CD4-positive, alpha-beta T cell (primary cell): Measurements from ENCODE around the gene NUP210L. TPM values are rescaled to one million over a fixed set of nuclear protein-coding genes. Genes with fewer than 3 reads are reported as not detected.

Experiments
- ATAC-seq: fragments of 200-7000 bp; cut with Tn5 transposase; one replicate; pipeline ENCODE4 v1.10.0; 2022; ENCODE audit warnings: mild to moderate bottlenecking; ENCODE audit not compliant: poor library complexity
- CTCF ChIA-PET: fragments of 350-600 bp; sonication (Branson Sonifier 250); formaldehyde crosslinking; loops from one replicate; lab custom pipeline; 2021; ENCODE audit warnings: antibody characterized with exemption, inconsistent platforms; lab: Charles Lee
- POLR2A ChIA-PET: fragments of 350-600 bp; sonication (Branson Sonifier 250); formaldehyde crosslinking; loops from one replicate; lab custom pipeline; 2021; ENCODE audit warnings: antibody characterized with exemption, inconsistent platforms; lab: Charles Lee
- DNase-seq, 14 experiments: peaks; one replicate each; pipeline ENCODE4 v3.0.0-alpha.2; 2013 to 2020; ENCODE audit warnings: mixed read lengths in 2 of 14
- H3K27ac ChIP-seq, 2 donors: one replicate each; pipeline versions ENCODE4 v1.5.1 to v1.7.0; 2013; ENCODE audit warnings: low read length in 2 of 2, low read depth in 1 of 2, mild to moderate bottlenecking in 1 of 2
- H3K27me3 ChIP-seq, 2 experiments: 1 replicate in 1 of 2; 2 replicates in 1 of 2; pipeline versions ENCODE4 v1.6.1 to v1.7.0; 2013; ENCODE audit warnings: low read length in 2 of 2, control low read depth in 1 of 2, mild to moderate bottlenecking in 1 of 2, moderate library complexity in 1 of 2; ENCODE audit not compliant: insufficient read depth in 2 of 2, control insufficient read depth in 1 of 2
- H3K36me3 ChIP-seq: one replicate; pipeline ENCODE4 v1.6.1; 2013; ENCODE audit warnings: low read length, control low read depth; ENCODE audit not compliant: insufficient read depth
- H3K4me1 ChIP-seq: one replicate; pipeline ENCODE4 v1.6.1; 2013; ENCODE audit warnings: low read length, control low read depth; ENCODE audit not compliant: insufficient read depth
- H3K4me3 ChIP-seq: one replicate; pipeline ENCODE4 v1.5.1; 2013; ENCODE audit warnings: mild to moderate bottlenecking, low read length, moderate library complexity
- H3K9me3 ChIP-seq, 2 experiments: 1 replicate in 1 of 2; 2 replicates in 1 of 2; pipeline versions ENCODE4 v1.6.1 to v1.7.0; 2013; ENCODE audit warnings: low read length in 2 of 2, mild to moderate bottlenecking in 2 of 2, control low read depth in 1 of 2, moderate library complexity in 1 of 2; ENCODE audit not compliant: control insufficient read depth in 1 of 2, insufficient read depth in 1 of 2
- H3K27ac Mint-ChIP-seq: one replicate; pipeline ENCODE4 v1.8.0; 2020; ENCODE audit warnings: mixed read lengths
- H3K27me3 Mint-ChIP-seq: one replicate; pipeline ENCODE4 v1.8.0; 2021; ENCODE audit warnings: mixed read lengths
- H3K36me3 Mint-ChIP-seq: one replicate; pipeline ENCODE4 v1.8.0; 2021; ENCODE audit warnings: low read depth, mixed read lengths
- H3K4me1 Mint-ChIP-seq: one replicate; pipeline ENCODE4 v1.8.0; 2021; ENCODE audit warnings: low read depth, mixed read lengths
- H3K4me3 Mint-ChIP-seq: one replicate; pipeline ENCODE4 v1.8.0; 2020; ENCODE audit warnings: mild to moderate bottlenecking, mixed read lengths
- H3K9me3 Mint-ChIP-seq: one replicate; pipeline ENCODE4 v1.8.0; 2020; ENCODE audit warnings: mixed read lengths
- CTCF ChIP-seq: fragments of 200-600 bp; IDR thresholded peaks from one replicate; pipeline ENCODE4 v1.8.0; 2022; ENCODE audit warnings: antibody characterized with exemption, mild to moderate bottlenecking
- intact Hi-C, 2 experiments: fragments of 100-400 bp; cut with DNase I in 1 of 2; cut with micrococcal nuclease in 1 of 2; formaldehyde crosslinking; loops; one replicate each; pipeline versions ENCODE4 v1.15.1 to v1.9.0; 2023 to 2025; cut with DNase I, micrococcal nuclease
- total RNA-seq, 174 experiments: library from RNA in 2 of 174; stranded (reverse) in 2 of 174; gene quantifications; one replicate each; pipeline ENCODE4 v1.2.3 and lab custom pipeline; 2021 to 2026

NUP210L gene
- total RNA-seq, 2 experiments from 2014 or later, result 0.03 to 0.08 TPM

- peaks cover 68% of the 10 kb centered on the region for H3K4me1 Mint-ChIP-seq
- peaks cover 65% of the 10 kb centered on the region for H3K4me1 ChIP-seq
Measured at GRCh38 chr1:153958111-153958960, 196.5 kb downstream of the NUP210L start, which contains the start of gene CRTC2. TSS of gene CRTC2 (minus strand) at chr1:153958612. CDS start at chr1:153958497, 115 bp downstream.

GRCh38 chr1:153957744-153958110 lies 197.1 kb downstream of the NUP210L start:
- POLR2A ChIA-PET, result interaction anchor here (0.6 to 5.0 kb wide), 13 partner anchors 9 to 182 kb away, joined by 3 to 85 read pairs (median 4); partner anchors contain the start of genes CREB3L4, DENND4B, GATAD2B and JTB
- peaks cover 22% of the 10 kb centered on the region for H3K36me3 ChIP-seq
- peak in 9 of 14 experiments; percentile 23 to 80 (median 41) for DNase-seq
- peaks cover 60% of the 10 kb centered on the region for H3K4me1 ChIP-seq
- CTCF ChIA-PET, result interaction anchor here (0.6 to 3.9 kb wide), 5 partner anchors 9 to 148 kb away, joined by 3 to 31 read pairs (median 15); partner anchors contain the start of genes CREB3L4, DENND4B, JTB and RAB13
- Mint-ChIP-seq H3K4me3 (peak overlapping the region; percentile 94), H3K27ac (peak overlapping the region; percentile 89), H3K36me3 (peaks cover 45% of the 10 kb centered on the region), H3K4me1 (peaks cover 64% of the 10 kb centered on the region), H3K9me3 (no peaks in the 10 kb centered on the region), H3K27me3 (no peaks in the 10 kb centered on the region)
- intact Hi-C loops, result loop anchor here (1.0 to 5.0 kb wide), 8 partner anchors 10 to 35 kb away; partner anchors contain the start of genes JTB (in 2 of the 2), RPS27 (in 2 of the 2), CREB3L4 (in 1 of the 2) and DENND4B (in 1 of the 2)
- no peaks in the 10 kb centered on the region for H3K9me3 ChIP-seq
- peak overlapping the region; percentile 89 to 91 for H3K27ac ChIP-seq
- peak; percentile 6 for ATAC-seq
- no peaks in the 10 kb centered on the region for H3K27me3 ChIP-seq
- peak overlapping the region; percentile 75 for H3K4me3 ChIP-seq
- TF ChIP-seq CTCF, result no peak

More at GRCh38 chr1:153958111-153958960, 196.5 kb downstream of the NUP210L start, which contains the start of gene CRTC2:
- POLR2A ChIA-PET, result interaction anchor here (0.6 to 5.0 kb wide), 17 partner anchors 9 to 182 kb away, joined by 3 to 85 read pairs (median 4); partner anchors contain the start of genes CREB3L4, DENND4B, GATAD2B and JTB
- no peak for TF ChIP-seq CTCF
- H3K27ac Mint-ChIP-seq, result peak within 1 kb of the TSS; percentile 89
- Histone ChIP-seq H3K27ac (peak within 1 kb of the TSS; percentile 89 to 91), H3K9me3 (no peaks in the 10 kb centered on the region), H3K27me3 (no peaks in the 10 kb centered on the region), H3K36me3 (peaks cover 17% of the 10 kb centered on the region), H3K4me3 (peak within 1 kb of the TSS; percentile 75)
- ATAC-seq (peak; percentile 88), DNase-seq (peak; percentile 93 to 99 (median 97))
- no peaks in the 10 kb centered on the region for H3K9me3 Mint-ChIP-seq
- CTCF ChIA-PET, result interaction anchor here (0.6 to 3.9 kb wide), 5 partner anchors 9 to 149 kb away, joined by 3 to 31 read pairs (median 15); partner anchors contain the start of genes CREB3L4, DENND4B, JTB and RAB13
- peaks cover 43% of the 10 kb centered on the region for H3K36me3 Mint-ChIP-seq
- H3K4me3 Mint-ChIP-seq, result peak within 1 kb of the TSS; percentile 94
- H3K27me3 Mint-ChIP-seq, result no peaks in the 10 kb centered on the region
- intact Hi-C loops, result loop anchor here (1.0 to 5.0 kb wide), 8 partner anchors 9 to 36 kb away; partner anchors contain the start of genes JTB (in 2 of the 2), RPS27 (in 2 of the 2), CREB3L4 (in 1 of the 2) and DENND4B (in 1 of the 2)
